ENCODE results near the gene SEMA5A.

SEMA5A gene

GRCh38 chr5:9212605-9213004 is 333.3 kb downstream of the SEMA5A start:
- no peak for DNase-seq (ENCODE audit: low read depth)

GRCh38 chr5:9209846-9210492 is 335.9 kb downstream of the SEMA5A start:
- DNase-seq (ENCODE audit: low read depth): no peak

GRCh38 chr5:9207817-9208418 is 338.0 kb downstream of the SEMA5A start:
- DNase-seq (ENCODE audit: low read depth): no peak

DNA sequence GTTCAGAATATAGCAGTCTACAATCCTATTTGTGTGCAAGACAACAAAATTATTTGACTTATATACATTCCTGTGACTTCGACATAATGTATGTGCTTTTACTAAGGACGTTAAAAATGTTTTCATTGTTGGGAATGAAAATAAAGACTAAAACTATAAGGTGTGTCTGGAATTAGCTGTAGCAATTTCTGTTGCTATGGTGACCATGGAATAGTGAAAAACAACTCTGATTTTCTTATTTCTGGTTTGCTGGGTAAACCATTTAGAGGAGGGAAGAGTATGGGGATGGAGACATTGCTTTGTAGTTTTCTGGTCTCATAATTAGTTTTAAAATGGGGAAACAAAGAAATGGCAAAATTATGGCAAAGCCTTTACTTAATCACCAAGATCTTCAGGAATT is 343.2 kb downstream of the SEMA5A start:
- DNase-seq (ENCODE audit: low read depth): no peak

DNA sequence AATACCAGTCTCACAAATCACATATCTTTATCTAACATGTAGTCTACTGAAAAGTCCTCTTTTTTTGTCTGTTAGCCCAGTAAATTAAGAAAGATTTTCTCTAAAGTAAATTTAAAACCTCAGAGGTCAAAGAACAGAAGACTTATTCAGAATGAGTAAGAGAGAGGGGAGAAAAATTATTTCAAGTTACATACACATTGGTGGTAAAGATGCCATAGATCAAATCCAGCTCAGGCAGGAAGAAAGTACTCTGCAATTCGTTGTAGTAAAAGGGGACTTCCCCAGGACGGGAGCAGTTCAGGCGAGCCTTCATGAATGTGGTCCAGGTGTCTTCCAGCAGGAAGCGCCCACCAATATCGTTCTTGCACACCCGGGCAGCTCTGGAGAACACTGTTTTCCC is 344.1 kb downstream of the SEMA5A start:
- DNase-seq (ENCODE audit: low read depth): no peak

DNA sequence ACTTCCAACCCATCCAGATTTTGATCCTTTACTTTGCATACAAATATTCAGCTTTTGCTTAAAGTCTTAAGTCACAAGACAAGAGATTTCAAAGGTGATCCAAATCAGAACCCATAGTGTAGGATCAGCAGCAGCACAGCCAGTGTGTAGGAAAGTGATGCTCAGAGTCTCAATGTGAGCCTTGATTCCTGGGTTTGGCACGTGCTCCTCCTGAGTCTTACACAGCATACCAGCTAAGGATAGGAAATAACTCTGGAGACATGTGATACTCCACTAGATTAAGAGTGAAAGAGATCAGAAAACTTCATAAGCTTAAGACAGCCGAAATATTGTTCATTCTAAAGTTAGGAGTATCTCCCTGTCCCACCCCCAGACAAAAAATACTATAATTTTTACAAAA is 344.9 kb downstream of the SEMA5A start:
- DNase-seq (ENCODE audit: low read depth): no peak

DNA sequence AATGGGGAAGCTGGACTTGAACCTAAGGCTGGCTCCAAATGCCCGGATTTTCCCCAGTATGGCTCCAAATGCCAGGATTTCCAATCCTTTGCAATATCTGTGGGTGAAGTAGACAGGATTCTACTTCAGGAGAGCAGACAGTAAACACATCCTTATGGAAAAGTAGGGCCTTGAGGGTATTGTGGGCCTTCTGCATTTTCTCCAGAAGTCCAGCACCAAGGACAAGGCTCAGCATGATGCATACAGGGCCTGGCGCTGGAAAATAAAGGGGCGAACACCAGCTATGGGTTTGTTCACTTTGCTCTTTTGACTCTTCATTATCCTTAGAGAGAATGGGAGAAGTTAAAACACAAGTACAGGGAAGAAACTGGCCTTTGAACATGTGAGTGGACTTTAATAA is 347.5 kb downstream of the SEMA5A start:
- DNase-seq (ENCODE audit: low read depth): no peak

GRCh38 chr5:9197881-9198260 is 348.0 kb downstream of the SEMA5A start:
- DNase-seq (ENCODE audit: low read depth): no peak

DNA sequence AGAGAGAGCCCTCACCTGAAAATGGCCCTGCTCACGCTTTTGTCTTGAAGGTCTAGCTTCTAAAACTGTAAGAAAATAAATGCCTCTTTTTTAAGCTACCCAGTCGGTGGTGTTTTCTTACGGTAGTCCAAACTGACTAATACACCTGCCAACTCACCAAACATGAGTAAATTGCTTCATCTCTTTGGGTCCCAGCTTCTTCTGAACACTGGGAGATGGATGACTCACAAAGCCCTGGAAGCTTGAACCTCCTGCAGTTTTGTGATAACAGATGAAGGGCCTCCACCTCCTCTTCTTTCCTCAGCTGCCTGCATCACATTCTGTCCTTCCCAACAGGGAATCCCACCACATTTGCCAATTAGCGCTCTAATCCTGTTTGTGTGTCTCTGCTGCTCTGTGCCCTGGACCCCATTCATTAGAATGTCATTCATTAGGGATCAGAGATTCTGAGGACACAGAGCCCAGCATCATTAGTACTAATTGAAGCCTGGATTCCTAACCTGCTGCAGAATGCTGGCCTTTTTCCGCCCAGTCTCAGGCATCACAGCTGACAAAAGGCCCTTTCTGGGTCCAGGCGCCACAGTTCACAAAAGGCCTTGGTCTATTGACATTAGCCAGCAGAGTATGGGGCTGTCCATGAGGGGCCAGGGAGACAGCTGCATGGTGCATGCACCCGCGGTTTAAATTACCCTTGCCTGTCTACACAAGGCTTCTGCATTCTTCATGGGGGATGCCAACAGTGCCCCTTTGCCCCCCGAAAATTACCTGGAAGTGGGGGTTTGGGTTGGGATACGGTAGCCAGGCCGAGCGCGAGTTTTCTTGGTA is 349.3 kb downstream of the SEMA5A start:
- DNase-seq (ENCODE audit: low read depth): no peak

DNA sequence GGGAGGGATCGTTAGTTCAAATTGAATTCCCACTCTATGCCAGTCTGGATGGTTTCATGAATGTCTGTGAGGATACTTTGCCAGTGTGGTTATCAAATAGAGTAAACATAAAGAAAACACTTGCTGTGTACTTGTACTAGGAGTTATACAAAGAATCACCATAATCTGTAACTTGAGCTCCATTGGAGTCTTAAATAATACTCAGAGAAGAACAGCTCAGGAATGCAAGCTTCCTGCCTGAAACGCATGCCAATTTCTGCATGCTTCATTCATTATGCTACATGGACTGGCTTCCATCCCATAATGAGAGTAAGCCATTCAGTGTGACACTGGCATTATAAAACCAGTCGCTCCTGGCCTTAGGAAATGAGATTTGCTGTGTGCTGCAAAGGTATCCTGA is 351.4 kb downstream of the SEMA5A start:
- no peak for DNase-seq (ENCODE audit: low read depth)

GRCh38 chr5:9192266-9192665 is 353.6 kb downstream of the SEMA5A start:
- DNase-seq (ENCODE audit: low read depth): no peak

DNA sequence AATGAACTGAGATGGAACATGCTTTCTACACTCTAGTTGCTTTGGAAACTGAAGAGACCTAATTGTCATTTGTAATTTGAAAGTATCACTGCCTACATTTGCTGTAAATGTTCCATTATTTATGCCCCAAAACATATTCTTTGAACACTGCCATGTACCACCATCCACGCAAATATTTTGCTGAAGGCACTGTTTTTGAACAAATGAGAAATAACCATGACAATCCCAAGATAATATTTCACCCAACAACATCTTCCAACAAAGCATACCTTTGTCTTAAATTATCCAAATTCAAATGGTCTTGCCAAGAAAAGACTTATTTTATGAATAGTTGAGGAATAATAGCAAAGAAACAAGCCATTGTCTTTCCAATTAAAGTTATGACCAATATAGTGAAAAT is 356.2 kb downstream of the SEMA5A start:
- no peak for DNase-seq (ENCODE audit: low read depth)

DNA sequence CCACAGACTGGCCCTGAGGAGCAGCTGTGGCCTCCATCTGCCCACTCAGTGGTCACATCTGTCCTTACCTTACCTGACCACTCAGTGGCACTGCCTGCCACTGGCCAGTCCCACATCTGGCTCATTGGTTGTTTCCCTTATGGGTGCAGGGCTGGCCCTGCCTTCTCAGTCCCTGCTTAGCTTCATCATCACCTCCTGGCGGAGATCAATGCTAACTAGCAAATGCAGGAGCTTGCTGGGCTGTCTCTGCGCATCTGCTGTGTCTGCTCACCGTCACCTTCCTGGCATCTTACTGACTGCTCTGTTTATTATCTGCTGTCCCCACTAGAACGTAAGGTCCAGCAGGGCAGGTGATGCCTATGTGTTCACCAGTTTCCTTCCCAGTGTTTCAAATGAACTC is 356.9 kb downstream of the SEMA5A start:
- DNase-seq (ENCODE audit: low read depth): no peak

DNA sequence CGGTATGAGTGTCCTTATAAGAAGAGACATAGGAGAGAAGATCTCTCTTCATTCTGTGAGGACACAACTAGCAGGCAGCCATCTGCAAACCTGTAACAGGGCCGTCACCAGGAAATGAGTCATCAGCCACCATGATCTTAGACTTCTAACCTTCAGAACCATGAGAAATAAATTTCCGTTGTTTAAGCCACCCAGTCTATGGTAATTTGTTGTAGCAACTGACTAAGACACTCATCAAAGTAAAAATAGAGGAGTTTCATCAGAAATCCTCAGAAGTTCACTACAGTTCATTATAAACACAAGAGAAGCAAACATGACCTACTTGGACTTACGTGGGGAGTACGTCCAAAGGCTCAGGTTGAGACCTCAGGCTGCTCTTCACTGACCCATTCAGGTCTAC is 357.7 kb downstream of the SEMA5A start:
- DNase-seq (ENCODE audit: low read depth): no peak

- no peak for DNase-seq (ENCODE audit: low read depth)
These were observed 358.3 kb downstream of the SEMA5A start for GRCh38 chr5:9187614-9188013.

- DNase-seq (ENCODE audit: low read depth): no peak
These were observed 359.8 kb downstream of the SEMA5A start for GRCh38 chr5:9186069-9186468.

DNA sequence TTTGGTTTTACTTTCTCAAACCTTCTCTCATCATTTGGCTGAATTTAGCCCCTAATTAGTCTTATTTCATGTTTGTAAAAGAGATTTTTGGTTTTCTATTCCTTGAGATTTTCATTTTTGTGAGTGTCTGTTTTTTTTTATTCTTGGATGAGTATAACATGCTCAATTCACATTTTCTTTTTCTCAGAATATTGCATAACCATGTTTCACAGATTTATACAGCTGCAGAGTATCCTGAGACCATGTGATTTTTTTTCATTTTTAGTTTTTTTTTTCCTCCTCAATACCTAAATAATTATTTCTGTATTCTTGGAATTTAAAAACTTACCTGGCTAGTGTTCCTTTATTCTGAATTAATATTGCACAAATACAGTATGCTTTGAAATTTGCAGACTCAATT is 361.9 kb downstream of the SEMA5A start:
- no peak for DNase-seq (ENCODE audit: low read depth)

GRCh38 chr5:9182899-9183695 is 362.8 kb downstream of the SEMA5A start:
- DNase-seq (ENCODE audit: low read depth): no peak

DNA sequence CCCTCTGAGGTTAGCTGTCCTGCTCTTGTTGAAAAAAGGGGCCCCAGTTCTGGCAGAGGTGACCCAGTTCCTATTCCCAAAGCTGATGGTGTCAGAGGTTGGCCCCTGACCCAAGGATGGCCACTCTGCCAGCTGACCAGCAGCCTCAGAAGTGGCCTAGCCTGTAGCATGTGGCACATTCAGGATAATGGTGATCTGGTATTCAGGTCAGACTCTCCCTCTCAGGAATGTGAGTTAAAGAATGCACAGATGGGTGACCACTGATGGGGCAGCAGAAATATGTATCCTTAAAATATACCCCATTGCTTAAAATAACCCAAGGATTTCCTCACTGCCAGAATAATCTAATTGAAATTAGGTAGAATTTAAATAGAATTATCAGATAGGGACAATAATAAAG is 369.2 kb downstream of the SEMA5A start:
- no peak for DNase-seq (ENCODE audit: low read depth)

DNA sequence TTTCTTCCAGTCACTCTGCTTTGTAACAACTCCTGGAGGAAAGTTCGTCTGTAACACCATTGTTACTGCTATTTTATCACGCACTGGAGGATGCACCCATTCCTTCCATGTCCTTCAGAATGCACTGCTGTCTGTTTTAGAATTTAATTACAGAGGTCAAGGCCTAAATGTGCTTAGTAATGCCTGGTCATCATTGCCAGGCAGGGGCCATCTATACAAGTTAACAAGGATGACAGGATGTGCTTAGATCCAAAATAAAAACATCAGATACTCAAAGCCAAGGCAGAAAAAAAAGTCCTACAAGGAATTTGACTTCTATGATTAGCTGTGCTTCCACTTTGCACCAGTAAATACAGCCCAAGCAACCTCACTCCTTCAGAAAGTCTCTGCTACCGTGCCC is 371.4 kb downstream of the SEMA5A start:
- no peak for DNase-seq (ENCODE audit: low read depth)

GRCh38 chr5:9173281-9174048 is 372.4 kb downstream of the SEMA5A start:
- no peak for DNase-seq (ENCODE audit: low read depth)

DNA sequence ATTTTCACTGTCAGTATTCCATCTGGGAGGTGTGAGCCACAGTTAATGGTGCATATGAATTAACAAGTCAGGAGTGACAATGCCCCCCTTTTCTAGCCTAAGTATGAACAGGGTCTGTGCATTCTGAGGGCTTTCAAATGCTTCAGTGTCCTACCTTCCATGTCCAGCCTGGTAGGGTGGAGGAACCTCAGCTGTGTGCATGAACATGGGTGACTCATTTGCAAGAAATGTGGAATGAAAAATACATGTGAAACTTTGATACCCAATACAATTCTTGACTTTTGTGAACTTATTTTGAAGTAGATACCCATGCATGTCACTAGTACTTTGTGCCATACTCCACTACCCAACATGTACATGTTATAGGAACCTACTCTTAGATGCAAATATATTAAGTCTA is 375.8 kb downstream of the SEMA5A start:
- no peak for DNase-seq (ENCODE audit: low read depth)
